Brain microvascular endothelial cell (primary cell): ENCODE results near the gene BCOR.
A peak's percentile ranks its signal among the peaks of the same experiment; 100 is the strongest.

Source experiments
- DNase-seq: peaks from one replicate; pipeline ENCODE4 v3.0.0-alpha.2; 2020
- H3K27ac ChIP-seq: fragments of 250-450 bp; sonication (Bioruptor Pico); 2 replicates; pipeline ENCODE4 v1.5.1; 2020; ENCODE audit warnings: mild to moderate bottlenecking, moderate library complexity
- H3K27me3 ChIP-seq: fragments of 250-450 bp; sonication (Bioruptor Pico); replicated peaks from 2 replicates; pipeline ENCODE4 v1.5.1; 2020; ENCODE audit warnings: mild to moderate bottlenecking
- H3K36me3 ChIP-seq: fragments of 250-450 bp; sonication (Bioruptor Pico); replicated peaks from 2 replicates; pipeline ENCODE4 v1.5.1; 2020; ENCODE audit warnings: mild to moderate bottlenecking
- H3K4me3 ChIP-seq: 2 replicates; pipeline ENCODE4 v1.5.1; 2011; ENCODE audit warnings: low read depth, mild to moderate bottlenecking, control low read depth, low read length, moderate library complexity
- CTCF ChIP-seq: IDR thresholded peaks from 2 replicates; pipeline ENCODE4 v1.5.1; 2011; ENCODE audit warnings: low read depth, mild to moderate bottlenecking, moderate library complexity, low read length, control low read depth, inconsistent platforms; ENCODE audit errors: missing control alignments
- in situ Hi-C: cut with HindIII; loops from 2 replicates; pipeline ENCODE4 v1.10.0; 2017; ENCODE audit warnings: low sequenced_read_pairs, low pct_ligation_motif_present

Gene BCOR

GRCh38 chrX:40007131-40007755 lies 90.5 kb downstream of the BCOR start:
- H3K4me3 ChIP-seq = no peak overlapping the region
- no peak for TF ChIP-seq CTCF
- H3K27ac ChIP-seq = no peak overlapping the region
- DNase-seq = no peak
- H3K36me3 ChIP-seq = no peaks in the 10 kb centered on the region
- H3K27me3 ChIP-seq = no peaks in the 10 kb centered on the region
- in situ Hi-C loops = no loop called here

- no peak for TF ChIP-seq CTCF
- in situ Hi-C loops = no loop called here
- H3K27ac ChIP-seq = no peak overlapping the region
- H3K27me3 ChIP-seq = no peaks in the 10 kb centered on the region
- DNase-seq = no peak
- no peak overlapping the region for H3K4me3 ChIP-seq
- no peaks in the 10 kb centered on the region for H3K36me3 ChIP-seq
Measured at GRCh38 chrX:40006106-40007017, 91.4 kb downstream of the BCOR start.

GRCh38 chrX:40005292-40006011 lies 92.3 kb downstream of the BCOR start:
- Histone ChIP-seq H3K4me3 (peak overlapping the region; percentile 3), H3K36me3 (no peaks in the 10 kb centered on the region), H3K27ac (no peak overlapping the region), H3K27me3 (no peaks in the 10 kb centered on the region)
- in situ Hi-C loops = no loop called here
- no peak for TF ChIP-seq CTCF
- no peak for DNase-seq

GRCh38 chrX:40004921-40005291 lies 92.9 kb downstream of the BCOR start:
- in situ Hi-C loops = no loop called here
- TF ChIP-seq CTCF = no peak
- H3K27me3 ChIP-seq = no peaks in the 10 kb centered on the region
- no peaks in the 10 kb centered on the region for H3K36me3 ChIP-seq
- H3K27ac ChIP-seq = no peak overlapping the region
- DNase-seq = no peak
- H3K4me3 ChIP-seq = no peak overlapping the region

GRCh38 chrX:40004246-40004535 lies 93.6 kb downstream of the BCOR start:
- in situ Hi-C loops = no loop called here
- no peak overlapping the region for H3K27ac ChIP-seq
- DNase-seq = no peak
- H3K27me3 ChIP-seq = no peaks in the 10 kb centered on the region
- no peak overlapping the region for H3K4me3 ChIP-seq
- TF ChIP-seq CTCF = no peak
- no peaks in the 10 kb centered on the region for H3K36me3 ChIP-seq
